ENCODE results near the gene SPEG. TPM values are rescaled to one million over a fixed set of nuclear protein-coding genes. Genes with fewer than 3 reads are reported as not detected.
A peak's percentile ranks its signal among the peaks of the same experiment; 100 is the strongest.

SPEG gene
- total RNA-seq, 1 experiment from 2014 or later: 55.3 TPM

GRCh38 chr2:219404291-219404910 is 30.2 kb upstream of the SPEG start:
- TF ChIP-seq, protein P1, sequence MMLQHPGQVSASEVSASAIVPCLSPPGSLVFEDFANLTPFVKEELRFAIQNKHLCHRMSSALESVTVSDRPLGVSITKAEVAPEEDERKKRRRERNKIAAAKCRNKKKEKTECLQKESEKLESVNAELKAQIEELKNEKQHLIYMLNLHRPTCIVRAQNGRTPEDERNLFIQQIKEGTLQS (CRISPR knock-in tag; conservative IDR thresholded peaks at IDR 0.05): no peak
- no peak for TF ChIP-seq NFE2L1 (CRISPR knock-in tag; IDR thresholded peaks at IDR 0.05)
- no peak for TF ChIP-seq ZNF416 (CRISPR knock-in tag; IDR thresholded peaks at IDR 0.05)
- TF ChIP-seq AR (CRISPR knock-in tag; IDR thresholded peaks at IDR 0.05): no peak
- no peak for TF ChIP-seq ZNF263 (CRISPR knock-in tag; IDR thresholded peaks at IDR 0.05; ENCODE audit: low read depth)
- no peak for TF ChIP-seq OVOL2 (CRISPR knock-in tag; IDR thresholded peaks at IDR 0.05; ENCODE audit: borderline replicate concordance)
- TF ChIP-seq, protein P2, sequence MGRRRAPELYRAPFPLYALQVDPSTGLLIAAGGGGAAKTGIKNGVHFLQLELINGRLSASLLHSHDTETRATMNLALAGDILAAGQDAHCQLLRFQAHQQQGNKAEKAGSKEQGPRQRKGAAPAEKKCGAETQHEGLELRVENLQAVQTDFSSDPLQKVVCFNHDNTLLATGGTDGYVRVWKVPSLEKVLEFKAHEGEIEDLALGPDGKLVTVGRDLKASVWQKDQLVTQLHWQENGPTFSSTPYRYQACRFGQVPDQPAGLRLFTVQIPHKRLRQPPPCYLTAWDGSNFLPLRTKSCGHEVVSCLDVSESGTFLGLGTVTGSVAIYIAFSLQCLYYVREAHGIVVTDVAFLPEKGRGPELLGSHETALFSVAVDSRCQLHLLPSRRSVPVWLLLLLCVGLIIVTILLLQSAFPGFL (CRISPR knock-in tag; IDR thresholded peaks at IDR 0.05; ENCODE audit: borderline replicate concordance): no peak
- TF ChIP-seq MXD4 (CRISPR knock-in tag; IDR thresholded peaks at IDR 0.05; ENCODE audit: borderline replicate concordance): no peak
- POLR2A ChIA-PET: interaction anchor here (1.0 to 1.4 kb wide), 2 partner anchors 17 to 94 kb away, joined by 5 to 7 read pairs; partner anchors contain the start of genes DNPEP and GMPPA
- Mint-ChIP-seq H3K27ac (no peak overlapping the region), H3K4me1 (peaks cover 41% of the 10 kb centered on the region), H3K9me3 (no peaks in the 10 kb centered on the region), H3K36me3 (no peaks in the 10 kb centered on the region), H3K4me3 (no peak overlapping the region), H3K27me3 (ENCODE audit: low read depth) (no peaks in the 10 kb centered on the region; the same call in 1 of the 2 replicates)
- ATAC-seq (peak; percentile 3; the same call in 1 of the 2 replicates), DNase-seq (ENCODE audit: low spot score) (no peak)
- CTCF ChIA-PET: interaction anchor here (0.6 to 6.7 kb wide), 35 partner anchors 12 to 238 kb away, joined by 3 to 178 read pairs (median 13); partner anchors contain the start of genes ASIC4, DES, DNPEP and GMPPA

- Mint-ChIP-seq H3K27me3 (ENCODE audit: low read depth) (no peaks in the 10 kb centered on the region; the same call in 1 of the 2 replicates), H3K27ac (no peak overlapping the region), H3K9me3 (no peaks in the 10 kb centered on the region), H3K36me3 (no peaks in the 10 kb centered on the region), H3K4me3 (no peak overlapping the region), H3K4me1 (peaks cover 40% of the 10 kb centered on the region)
- ChIA-PET CTCF (interaction anchor here (0.7 to 6.7 kb wide), 32 partner anchors 13 to 238 kb away, joined by 3 to 178 read pairs (median 15); partner anchors contain the start of genes DES, DNPEP, GMPPA and SPEG), POLR2A (interaction anchor here (1.0 to 1.4 kb wide), 2 partner anchors 17 to 94 kb away, joined by 5 to 7 read pairs; partner anchors contain the start of genes DNPEP and GMPPA)
- DNase-seq (ENCODE audit: low spot score) (peak; percentile 65), ATAC-seq (peak; percentile 84)
- TF ChIP-seq MXD4 (CRISPR knock-in tag; IDR thresholded peaks at IDR 0.05; ENCODE audit: borderline replicate concordance) (no peak), USF2 (CRISPR knock-in tag; IDR thresholded peaks at IDR 0.05) (0 out of 2 replicates have a peak, but pooled peaks have one; percentile 4)
Measured at GRCh38 chr2:219404954-219405353, 29.7 kb upstream of the SPEG start.

DNA sequence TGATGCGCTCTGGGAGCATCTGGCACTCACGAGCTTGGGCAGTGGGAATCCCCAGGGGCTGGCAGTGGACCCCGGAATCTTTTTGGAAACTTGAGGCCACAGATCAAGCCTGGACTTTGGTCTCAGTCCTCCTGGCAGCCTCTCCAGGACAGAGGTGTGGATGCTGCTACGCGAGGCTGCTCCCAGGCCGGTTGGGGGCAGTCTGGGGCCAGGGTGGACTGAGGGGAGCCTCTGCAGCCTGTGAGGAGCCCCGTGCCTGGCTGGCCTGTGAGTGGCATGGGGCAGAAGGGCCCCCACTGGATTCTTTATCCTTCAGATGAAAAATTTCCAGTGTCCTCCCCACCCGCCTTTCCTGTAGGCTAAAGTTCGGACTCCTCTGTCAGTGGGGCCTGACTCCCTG is 29.2 kb upstream of the SPEG start:
- POLR2A ChIA-PET: interaction anchor here (1.0 to 1.4 kb wide), 2 partner anchors 18 to 93 kb away, joined by 5 to 7 read pairs; partner anchors contain the start of genes DNPEP and GMPPA
- peak; percentile 63 for DNase-seq (ENCODE audit: low spot score)
- H3K27me3 Mint-ChIP-seq (ENCODE audit: low read depth): no peaks in the 10 kb centered on the region; the same call in 1 of the 2 replicates
- H3K36me3 Mint-ChIP-seq: no peaks in the 10 kb centered on the region
- peaks cover 35% of the 10 kb centered on the region for H3K4me1 Mint-ChIP-seq
- no peaks in the 10 kb centered on the region for H3K9me3 Mint-ChIP-seq
- H3K4me3 Mint-ChIP-seq: no peak overlapping the region
- H3K27ac Mint-ChIP-seq: no peak overlapping the region
- ATAC-seq: peak; percentile 72
- 0 out of 2 replicates have a peak, but pooled peaks have one; percentile 7 for TF ChIP-seq TP53 (CRISPR knock-in tag; IDR thresholded peaks at IDR 0.05)
- TF ChIP-seq SOX15 (CRISPR knock-in tag; IDR thresholded peaks at IDR 0.05): no peak
- CTCF ChIA-PET: interaction anchor here (1.0 to 6.7 kb wide), 22 partner anchors 12 to 133 kb away, joined by 3 to 178 read pairs (median 22); partner anchors contain the start of genes DES, DNPEP, GMPPA and SPEG
